ENCODE measurements around the gene CHAC1.

The CHAC1 gene

DNA sequence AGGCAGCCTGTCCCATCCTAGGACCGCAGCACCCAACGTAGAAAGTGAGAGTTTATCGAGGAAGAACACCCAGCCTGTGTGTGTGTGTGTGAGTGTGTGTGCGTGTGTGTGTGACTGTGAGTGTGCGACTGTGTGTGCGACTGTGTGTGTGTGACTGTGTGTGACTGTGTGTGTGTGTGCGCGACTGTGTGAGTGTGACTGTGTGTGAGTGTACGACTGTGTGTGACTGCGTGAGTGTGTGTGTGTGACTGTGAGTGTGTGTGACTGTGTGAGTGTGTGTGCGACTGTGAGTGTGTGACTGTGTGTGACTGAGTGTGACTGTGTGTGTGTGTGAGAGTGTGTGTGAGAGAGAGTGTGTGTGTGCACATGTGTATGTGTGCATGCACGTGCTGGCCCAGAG lies 39.3 kb upstream of the CHAC1 start:
- H3K4me1 ChIP-seq (ENCODE audit: control insufficient read depth in 1 of 2, insufficient read depth in 2 of 2, low read length in 2 of 2): no peaks in the 10 kb centered on the region
- H3K27ac ChIP-seq (ENCODE audit: low read length): no peak overlapping the region
- no peaks in the 10 kb centered on the region for H3K9me3 ChIP-seq (ENCODE audit: control insufficient read depth in 1 of 2, low read length in 2 of 2)
- H3K36me3 ChIP-seq (ENCODE audit: control insufficient read depth in 1 of 2, insufficient read depth in 2 of 2, low read length in 2 of 2): no peaks in the 10 kb centered on the region
- H3K27me3 ChIP-seq (ENCODE audit: low read depth, low read length): no peaks in the 10 kb centered on the region
- no peak overlapping the region for H3K4me3 ChIP-seq (ENCODE audit: low read depth in 1 of 2, low read length in 2 of 2)

GRCh38 chr15:40914486-40914885 lies 38.8 kb upstream of the CHAC1 start:
- Histone ChIP-seq H3K27me3 (ENCODE audit: low read depth, low read length) (no peaks in the 10 kb centered on the region), H3K27ac (ENCODE audit: low read length) (no peak overlapping the region), H3K4me1 (ENCODE audit: control insufficient read depth in 1 of 2, insufficient read depth in 2 of 2, low read length in 2 of 2) (no peaks in the 10 kb centered on the region)

DNA sequence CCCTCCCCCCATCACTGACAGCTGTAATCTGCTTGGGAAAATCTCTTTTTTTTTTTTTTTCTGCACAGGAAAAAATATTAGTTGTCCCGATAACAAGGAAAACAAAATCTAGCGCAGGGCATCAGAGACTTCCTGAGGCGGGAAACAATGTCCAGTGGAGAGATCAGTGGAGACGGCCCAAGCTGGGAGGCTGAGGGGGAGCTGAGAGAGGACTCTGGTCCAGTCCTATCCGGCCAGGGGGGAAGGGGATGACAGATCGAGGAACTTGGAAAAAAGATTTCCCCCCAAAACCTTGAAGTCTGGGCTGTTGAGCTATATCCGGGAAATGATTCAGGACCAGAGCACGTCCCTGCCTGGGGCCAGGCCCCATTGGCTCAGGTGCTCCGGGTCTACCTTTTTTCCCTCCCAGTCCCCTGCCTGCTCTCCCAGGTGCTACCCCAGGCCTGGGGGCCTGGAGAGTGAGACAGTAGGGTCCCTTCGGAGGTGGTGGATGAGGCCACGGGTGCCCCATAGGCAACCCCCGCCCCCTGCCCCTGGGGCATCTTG lies 38.1 kb upstream of the CHAC1 start:
- no peaks in the 10 kb centered on the region for H3K27me3 ChIP-seq (ENCODE audit: low read depth, low read length)
- no peak overlapping the region for H3K4me3 ChIP-seq (ENCODE audit: low read depth in 1 of 2, low read length in 2 of 2)
- H3K9me3 ChIP-seq (ENCODE audit: control insufficient read depth in 1 of 2, low read length in 2 of 2): no peaks in the 10 kb centered on the region
- H3K4me1 ChIP-seq (ENCODE audit: control insufficient read depth in 1 of 2, insufficient read depth in 2 of 2, low read length in 2 of 2): no peaks in the 10 kb centered on the region
- no peak overlapping the region for H3K27ac ChIP-seq (ENCODE audit: low read length)
- no peaks in the 10 kb centered on the region for H3K36me3 ChIP-seq (ENCODE audit: control insufficient read depth in 1 of 2, insufficient read depth in 2 of 2, low read length in 2 of 2)

More at GRCh38 chr15:40914486-40914885, 38.8 kb upstream of the CHAC1 start:
- Histone ChIP-seq H3K9me3 (ENCODE audit: control insufficient read depth in 1 of 2, low read length in 2 of 2) (no peaks in the 10 kb centered on the region), H3K36me3 (ENCODE audit: control insufficient read depth in 1 of 2, insufficient read depth in 2 of 2, low read length in 2 of 2) (no peaks in the 10 kb centered on the region), H3K4me3 (ENCODE audit: low read depth in 1 of 2, low read length in 2 of 2) (no peak overlapping the region)

GRCh38 chr15:40915679-40916078 lies 37.6 kb upstream of the CHAC1 start:
- H3K4me3 ChIP-seq (ENCODE audit: low read depth in 1 of 2, low read length in 2 of 2): no peak overlapping the region
- no peaks in the 10 kb centered on the region for H3K36me3 ChIP-seq (ENCODE audit: control insufficient read depth in 1 of 2, insufficient read depth in 2 of 2, low read length in 2 of 2)
- H3K27ac ChIP-seq (ENCODE audit: low read length): no peak overlapping the region
- no peaks in the 10 kb centered on the region for H3K27me3 ChIP-seq (ENCODE audit: low read depth, low read length)
- no peaks in the 10 kb centered on the region for H3K9me3 ChIP-seq (ENCODE audit: control insufficient read depth in 1 of 2, low read length in 2 of 2)
- no peaks in the 10 kb centered on the region for H3K4me1 ChIP-seq (ENCODE audit: control insufficient read depth in 1 of 2, insufficient read depth in 2 of 2, low read length in 2 of 2)

DNA sequence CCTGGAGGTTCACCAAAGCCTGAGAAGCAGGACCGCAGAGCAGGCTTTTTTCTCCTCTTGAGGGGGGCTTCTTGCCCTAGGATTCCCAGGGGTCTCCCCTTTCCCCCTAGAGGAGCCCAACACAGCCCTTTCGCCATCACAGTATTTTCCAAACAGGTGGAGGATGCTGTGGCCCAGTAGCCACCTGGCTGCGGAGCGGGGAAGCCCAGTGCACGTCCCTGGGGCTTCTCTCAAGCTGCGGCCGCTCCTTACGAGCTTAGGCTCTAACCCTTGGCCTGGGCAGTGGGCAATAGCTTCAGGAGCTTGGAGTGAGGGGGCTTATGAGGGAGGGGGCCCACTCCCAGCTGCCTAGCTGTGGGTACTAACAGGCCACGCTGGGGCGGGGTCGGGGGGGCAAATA lies 35.7 kb upstream of the CHAC1 start:
- Histone ChIP-seq H3K4me1 (ENCODE audit: control insufficient read depth in 1 of 2, insufficient read depth in 2 of 2, low read length in 2 of 2) (no peaks in the 10 kb centered on the region), H3K4me3 (ENCODE audit: low read depth in 1 of 2, low read length in 2 of 2) (no peak overlapping the region), H3K27ac (ENCODE audit: low read length) (no peak overlapping the region)

GRCh38 chr15:40918146-40918798 lies 35.0 kb upstream of the CHAC1 start:
- Histone ChIP-seq H3K36me3 (ENCODE audit: control insufficient read depth in 1 of 2, insufficient read depth in 2 of 2, low read length in 2 of 2) (no peaks in the 10 kb centered on the region), H3K27me3 (ENCODE audit: low read depth, low read length) (no peaks in the 10 kb centered on the region), H3K27ac (ENCODE audit: low read length) (no peak overlapping the region), H3K4me1 (ENCODE audit: control insufficient read depth in 1 of 2, insufficient read depth in 2 of 2, low read length in 2 of 2) (no peaks in the 10 kb centered on the region), H3K4me3 (ENCODE audit: low read depth in 1 of 2, low read length in 2 of 2) (no peak overlapping the region), H3K9me3 (ENCODE audit: control insufficient read depth in 1 of 2, low read length in 2 of 2) (no peaks in the 10 kb centered on the region)

More for the DNA sequence above, 35.7 kb upstream of the CHAC1 start:
- no peaks in the 10 kb centered on the region for H3K9me3 ChIP-seq (ENCODE audit: control insufficient read depth in 1 of 2, low read length in 2 of 2)
- no peaks in the 10 kb centered on the region for H3K27me3 ChIP-seq (ENCODE audit: low read depth, low read length)
- H3K36me3 ChIP-seq (ENCODE audit: control insufficient read depth in 1 of 2, insufficient read depth in 2 of 2, low read length in 2 of 2): no peaks in the 10 kb centered on the region

GRCh38 chr15:40918799-40919392 lies 34.4 kb upstream of the CHAC1 start:
- Histone ChIP-seq H3K4me3 (ENCODE audit: low read depth in 1 of 2, low read length in 2 of 2) (no peak overlapping the region), H3K27me3 (ENCODE audit: low read depth, low read length) (no peaks in the 10 kb centered on the region), H3K9me3 (ENCODE audit: control insufficient read depth in 1 of 2, low read length in 2 of 2) (no peaks in the 10 kb centered on the region), H3K4me1 (ENCODE audit: control insufficient read depth in 1 of 2, insufficient read depth in 2 of 2, low read length in 2 of 2) (no peaks in the 10 kb centered on the region), H3K36me3 (ENCODE audit: control insufficient read depth in 1 of 2, insufficient read depth in 2 of 2, low read length in 2 of 2) (no peaks in the 10 kb centered on the region), H3K27ac (ENCODE audit: low read length) (no peak overlapping the region)

GRCh38 chr15:40921949-40922607 lies 31.2 kb upstream of the CHAC1 start:
- no peaks in the 10 kb centered on the region for H3K36me3 ChIP-seq (ENCODE audit: control insufficient read depth in 1 of 2, insufficient read depth in 2 of 2, low read length in 2 of 2)
- no peak overlapping the region for H3K27ac ChIP-seq (ENCODE audit: low read length)
- H3K27me3 ChIP-seq (ENCODE audit: low read depth, low read length): peaks cover 18% of the 10 kb centered on the region
- no peak overlapping the region for H3K4me3 ChIP-seq (ENCODE audit: low read depth in 1 of 2, low read length in 2 of 2)
- H3K4me1 ChIP-seq (ENCODE audit: control insufficient read depth in 1 of 2, insufficient read depth in 2 of 2, low read length in 2 of 2): peaks cover 0 to 17% of the 10 kb centered on the region in 2 donors
- H3K9me3 ChIP-seq (ENCODE audit: control insufficient read depth in 1 of 2, low read length in 2 of 2): no peaks in the 10 kb centered on the region

GRCh38 chr15:40922608-40923005 lies 30.7 kb upstream of the CHAC1 start:
- Histone ChIP-seq H3K4me1 (ENCODE audit: control insufficient read depth in 1 of 2, insufficient read depth in 2 of 2, low read length in 2 of 2) (peaks cover 0 to 17% of the 10 kb centered on the region in 2 donors), H3K27ac (ENCODE audit: low read length) (no peak overlapping the region)

DNA sequence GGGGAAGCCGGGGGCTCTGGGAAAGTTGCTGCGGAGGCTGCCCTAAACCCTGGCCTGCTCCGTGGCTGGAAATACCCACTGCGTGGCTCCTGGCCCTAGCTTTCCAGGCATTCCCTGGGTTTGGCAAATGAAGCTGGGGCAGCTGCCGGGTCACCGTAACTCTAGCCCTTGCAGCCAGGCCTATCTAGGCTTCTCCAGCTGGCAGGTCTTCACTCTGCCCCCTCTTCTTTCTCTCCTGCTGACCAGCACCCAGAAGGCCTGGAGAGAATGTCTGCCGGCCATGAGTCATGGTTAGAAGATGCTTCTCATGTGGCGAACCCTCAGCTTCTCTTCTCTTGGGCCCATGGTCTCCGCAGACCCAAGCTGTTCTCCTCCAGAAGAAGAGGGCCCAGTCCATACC lies 29.7 kb upstream of the CHAC1 start:
- H3K4me1 ChIP-seq (ENCODE audit: control insufficient read depth in 1 of 2, insufficient read depth in 2 of 2, low read length in 2 of 2): peaks cover 1 to 26% of the 10 kb centered on the region in 2 donors
- no peaks in the 10 kb centered on the region for H3K9me3 ChIP-seq (ENCODE audit: control insufficient read depth in 1 of 2, low read length in 2 of 2)
- H3K36me3 ChIP-seq (ENCODE audit: control insufficient read depth in 1 of 2, insufficient read depth in 2 of 2, low read length in 2 of 2): no peaks in the 10 kb centered on the region
- H3K27me3 ChIP-seq (ENCODE audit: low read depth, low read length): peaks cover 23% of the 10 kb centered on the region
- H3K4me3 ChIP-seq (ENCODE audit: low read depth in 1 of 2, low read length in 2 of 2): no peak overlapping the region
- H3K27ac ChIP-seq (ENCODE audit: low read length): no peak overlapping the region

More at GRCh38 chr15:40922608-40923005, 30.7 kb upstream of the CHAC1 start:
- peaks cover 20% of the 10 kb centered on the region for H3K27me3 ChIP-seq (ENCODE audit: low read depth, low read length)
- no peaks in the 10 kb centered on the region for H3K9me3 ChIP-seq (ENCODE audit: control insufficient read depth in 1 of 2, low read length in 2 of 2)
- H3K36me3 ChIP-seq (ENCODE audit: control insufficient read depth in 1 of 2, insufficient read depth in 2 of 2, low read length in 2 of 2): no peaks in the 10 kb centered on the region
- H3K4me3 ChIP-seq (ENCODE audit: low read depth in 1 of 2, low read length in 2 of 2): no peak overlapping the region

GRCh38 chr15:40925495-40925862 lies 27.8 kb upstream of the CHAC1 start:
- Histone ChIP-seq H3K36me3 (ENCODE audit: control insufficient read depth in 1 of 2, insufficient read depth in 2 of 2, low read length in 2 of 2) (no peaks in the 10 kb centered on the region), H3K4me1 (ENCODE audit: control insufficient read depth in 1 of 2, insufficient read depth in 2 of 2, low read length in 2 of 2) (peaks cover 4 to 45% of the 10 kb centered on the region in 2 donors), H3K9me3 (ENCODE audit: control insufficient read depth in 1 of 2, low read length in 2 of 2) (no peaks in the 10 kb centered on the region), H3K4me3 (ENCODE audit: low read depth in 1 of 2, low read length in 2 of 2) (peak overlapping the region in 1 of 2 donors; percentile 54), H3K27me3 (ENCODE audit: low read depth, low read length) (peaks cover 37% of the 10 kb centered on the region), H3K27ac (ENCODE audit: low read length) (no peak overlapping the region)

Measured in muscle layer of duodenum (tissue), 2 donors.